Right lobe of liver (tissue), 4 donors: Measurements from ENCODE around the gene ST3GAL2.

Experiments
- CTCF ChIP-seq, 4 donors: fragments of 200-600 bp in 3 of 4; fragments of 450-650 bp in 1 of 4; IDR thresholded peaks; one replicate each; pipeline versions ENCODE4 v1.5.1 to v1.8.0; 2016 to 2022; ENCODE audit warnings: antibody characterized with exemption in 4 of 4, mild to moderate bottlenecking in 2 of 4
- POLR2A ChIP-seq: fragments of 450-650 bp; IDR thresholded peaks from one replicate; pipeline ENCODE4 v1.6.1; 2017; ENCODE audit warnings: antibody characterized with exemption, mild to moderate bottlenecking
- donor health status: DM: no; HTN: no; CAD: no.
- donor health status: DM: no; HTN: no; CAD: no.
- donor health status: DM: no; HTN: yes; CAD: no.

GRCh38 chr16:70375636-70376611, 63.0 kb downstream of the ST3GAL2 start:
- TF ChIP-seq CTCF (IDR thresholded peaks at IDR 0.05) (no peak), POLR2A (no peak)
